GM23338 (cell line): ENCODE measurements around the gene SLC41A2. TPM values are rescaled to one million over a fixed set of nuclear protein-coding genes. Genes with fewer than 3 reads are reported as not detected.

Source experiments
- ATAC-seq: fragments of 200-7000 bp; cut with Tn5 transposase; 3 replicates; pipeline ENCODE4 v1.9.1; 2020
- DNase-seq: peaks from one replicate; pipeline ENCODE4 v3.0.0-alpha.2; 2015; ENCODE audit warnings: low spot score
- H2AFZ ChIP-seq: fragments of 200-600 bp; sonication (generic); 2 replicates; pipeline ENCODE4 v1.8.0; 2016; ENCODE audit warnings: antibody characterized with exemption, mild to moderate bottlenecking, moderate library complexity
- H3F3A ChIP-seq: fragments of 200-600 bp; sonication (generic); replicated peaks from 2 replicates; pipeline ENCODE4 v1.8.0; 2017; ENCODE audit warnings: antibody characterized with exemption, mixed run types, low read depth
- H3K27ac ChIP-seq: fragments of 200-600 bp; sonication (generic); 2 replicates; pipeline ENCODE4 v1.6.1; 2016; ENCODE audit warnings: low read depth
- H3K27me3 ChIP-seq: fragments of 200-600 bp; sonication (generic); 2 replicates; pipeline ENCODE4 v1.8.0; 2016; ENCODE audit warnings: mild to moderate bottlenecking, mixed run types, moderate library complexity; ENCODE audit not compliant: insufficient read depth
- H3K36me3 ChIP-seq: fragments of 200-600 bp; sonication (generic); 2 replicates; pipeline ENCODE4 v1.8.0; 2016; ENCODE audit warnings: mild to moderate bottlenecking; ENCODE audit not compliant: insufficient read depth
- H3K4me1 ChIP-seq: fragments of 200-600 bp; sonication (generic); 2 replicates; pipeline ENCODE4 v1.8.0; 2016; ENCODE audit warnings: mild to moderate bottlenecking, moderate library complexity; ENCODE audit not compliant: insufficient read depth
- H3K4me2 ChIP-seq: fragments of 200-600 bp; sonication (generic); 2 replicates; pipeline ENCODE4 v1.7.1; 2017; ENCODE audit warnings: mixed run types
- H3K4me3 ChIP-seq: fragments of 200-600 bp; sonication (generic); 2 replicates; pipeline ENCODE4 v1.6.1; 2016; ENCODE audit warnings: mixed run types
- H3K79me2 ChIP-seq: fragments of 200-600 bp; sonication (generic); replicated peaks from 2 replicates; pipeline ENCODE4 v1.8.0; 2017; ENCODE audit warnings: mild to moderate bottlenecking; ENCODE audit not compliant: insufficient read depth
- H3K9me2 ChIP-seq: fragments of 200-600 bp; sonication (generic); 2 replicates; pipeline ENCODE4 v1.8.0; 2017; ENCODE audit not compliant: insufficient read depth
- H4K20me1 ChIP-seq: fragments of 200-600 bp; sonication (generic); replicated peaks from 2 replicates; pipeline ENCODE4 v1.8.0; 2017; ENCODE audit warnings: mild to moderate bottlenecking; ENCODE audit not compliant: insufficient read depth
- H3K27ac Mint-ChIP-seq: 2 replicates; pipeline ENCODE4 v1.8.0; 2020; ENCODE audit warnings: inconsistent platforms, mild to moderate bottlenecking, moderate library complexity, mixed read lengths
- H3K27me3 Mint-ChIP-seq: 3 replicates; pipeline ENCODE4 v1.8.0; 2022; ENCODE audit warnings: low read depth, mild to moderate bottlenecking, moderate library complexity, mixed read lengths, inconsistent platforms; ENCODE audit not compliant: insufficient read depth, poor library complexity
- H3K36me3 Mint-ChIP-seq: 3 replicates; pipeline ENCODE4 v1.8.0; 2021; ENCODE audit warnings: low read depth, mild to moderate bottlenecking, inconsistent platforms, moderate library complexity, mixed read lengths
- H3K4me1 Mint-ChIP-seq: 3 replicates; pipeline ENCODE4 v1.8.0; 2020; ENCODE audit warnings: mild to moderate bottlenecking, inconsistent platforms, mixed read lengths
- H3K4me3 Mint-ChIP-seq: 3 replicates; pipeline ENCODE4 v1.8.0; 2021; ENCODE audit warnings: moderate library complexity, mild to moderate bottlenecking, inconsistent platforms, mixed read lengths
- H3K9me3 Mint-ChIP-seq: 3 replicates; pipeline ENCODE4 v1.8.0; 2020; ENCODE audit warnings: moderate library complexity, mild to moderate bottlenecking, inconsistent platforms, mixed read lengths
- CREB1 ChIP-seq: fragments of 250-450 bp; sonication (Bioruptor Pico); IDR thresholded peaks from 2 replicates; pipeline ENCODE4 v1.5.0; 2020; ENCODE audit warnings: low read depth, mild to moderate bottlenecking, moderate library complexity
- CTCF ChIP-seq, 2 experiments: fragments of 200-600 bp in 1 of 2; sonication (generic) in 1 of 2; conservative IDR thresholded peaks; 2 replicates each; pipeline versions ENCODE4 v1.5.1 to v1.6.1; 2016 to 2017; ENCODE audit warnings: antibody characterized with exemption in 2 of 2, low read depth in 2 of 2, mild to moderate bottlenecking in 2 of 2, moderate library complexity in 1 of 2
- EZH2 ChIP-seq: fragments of 200-600 bp; sonication (generic); IDR thresholded peaks from one replicate; pipeline ENCODE4 v1.8.0; 2017; ENCODE audit warnings: antibody characterized with exemption, mild to moderate bottlenecking, low read depth; ENCODE audit not compliant: unreplicated experiment
- EZH2phosphoT487 ChIP-seq: fragments of 200-600 bp; sonication (generic); IDR thresholded peaks from one replicate; pipeline ENCODE4 v1.8.1; 2018; ENCODE audit warnings: antibody characterized with exemption; ENCODE audit not compliant: unreplicated experiment
- JUNB ChIP-seq: IDR thresholded peaks from one replicate; pipeline ENCODE4 v1.6.1; 2016; ENCODE audit warnings: antibody characterized with exemption; ENCODE audit not compliant: unreplicated experiment
- NANOG ChIP-seq: IDR thresholded peaks from 2 replicates; pipeline ENCODE4 v1.6.1; 2016; ENCODE audit warnings: antibody characterized with exemption, borderline replicate concordance
- POLR2AphosphoS5 ChIP-seq: IDR thresholded peaks from 2 replicates; pipeline ENCODE4 v1.6.1; 2016; ENCODE audit warnings: antibody characterized with exemption, low read depth
- STAT1 ChIP-seq: IDR thresholded peaks from one replicate; pipeline ENCODE4 v1.6.1; 2016; ENCODE audit warnings: antibody characterized with exemption; ENCODE audit not compliant: unreplicated experiment
- ZNF114 ChIP-seq: fragments of 250-450 bp; sonication (Bioruptor Pico); IDR thresholded peaks from 2 replicates; pipeline ENCODE4 v1.5.0; 2020; ENCODE audit warnings: mild to moderate bottlenecking, moderate library complexity
- ZNF331 ChIP-seq: fragments of 250-450 bp; sonication (Bioruptor Pico); IDR thresholded peaks from 2 replicates; pipeline ENCODE4 v1.5.0; 2020; ENCODE audit warnings: low read depth, mild to moderate bottlenecking, moderate library complexity
- polyA plus RNA-seq: library from polyadenylated mRNA; unstranded; fragments of >200 nt; fragmentation: Nextera tagmentation; extraction: Ambion mirVana; gene quantifications from 2 replicates; pipeline ENCODE4 v1.2.1, GENCODE V29; 2016
- total RNA-seq: library from RNA; depleted of rRNA; stranded (reverse); fragments of >200 nt; shearing (Covaris generic); gene quantifications from 2 replicates; pipeline ENCODE4 v1.2.3, GENCODE V29; 2014
- TF ChIP-seq, protein P1 (sequence below): IDR thresholded peaks from 2 replicates; pipeline ENCODE4 v1.6.1; 2016; ENCODE audit warnings: antibody characterized with exemption
- TF ChIP-seq, protein P2 (sequence below): IDR thresholded peaks from one replicate; pipeline ENCODE4 v1.6.1; 2018; ENCODE audit warnings: antibody characterized with exemption; ENCODE audit not compliant: unreplicated experiment
- TF ChIP-seq, protein P3 (sequence below): fragments of 250-450 bp; sonication (Bioruptor Pico); IDR thresholded peaks from 2 replicates; pipeline ENCODE4 v1.5.0; 2020; ENCODE audit warnings: mild to moderate bottlenecking, moderate library complexity

Gene SLC41A2
- total and polyA plus RNA-seq, 2 experiments from 2014 or later = 1.5 to 6.8 TPM

- Histone ChIP-seq H4K20me1 (peaks cover 20% of the 10 kb centered on the region), H3K27me3 (no peaks in the 10 kb centered on the region), H3F3A (no peaks in the 10 kb centered on the region), H3K9me2 (no peaks in the 10 kb centered on the region), H3K27ac (no peak overlapping the region), H3K79me2 (peaks cover 16% of the 10 kb centered on the region), H3K4me2 (no peak overlapping the region), H2AFZ (no peak overlapping the region), H3K4me3 (no peak overlapping the region), H3K4me1 (no peaks in the 10 kb centered on the region), H3K36me3 (peaks cover 39% of the 10 kb centered on the region)
- no peak overlapping the region for H3K27ac Mint-ChIP-seq
- peaks cover 3% of the 10 kb centered on the region for H3K27me3 Mint-ChIP-seq
- ATAC-seq (no peak), DNase-seq (no peak)
- H3K4me3 Mint-ChIP-seq = no peak overlapping the region
- no peak for TF ChIP-seq ZNF114 (CRISPR knock-in tag)
- TF ChIP-seq JUNB = no peak
- TF ChIP-seq, protein P1, sequence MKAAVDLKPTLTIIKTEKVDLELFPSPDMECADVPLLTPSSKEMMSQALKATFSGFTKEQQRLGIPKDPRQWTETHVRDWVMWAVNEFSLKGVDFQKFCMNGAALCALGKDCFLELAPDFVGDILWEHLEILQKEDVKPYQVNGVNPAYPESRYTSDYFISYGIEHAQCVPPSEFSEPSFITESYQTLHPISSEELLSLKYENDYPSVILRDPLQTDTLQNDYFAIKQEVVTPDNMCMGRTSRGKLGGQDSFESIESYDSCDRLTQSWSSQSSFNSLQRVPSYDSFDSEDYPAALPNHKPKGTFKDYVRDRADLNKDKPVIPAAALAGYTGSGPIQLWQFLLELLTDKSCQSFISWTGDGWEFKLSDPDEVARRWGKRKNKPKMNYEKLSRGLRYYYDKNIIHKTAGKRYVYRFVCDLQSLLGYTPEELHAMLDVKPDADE = no peak
- TF ChIP-seq NANOG = no peak
- no peak for TF ChIP-seq EZH2
- TF ChIP-seq ZNF331 (CRISPR knock-in tag) = no peak
- no peak for TF ChIP-seq STAT1
- TF ChIP-seq, protein P2, sequence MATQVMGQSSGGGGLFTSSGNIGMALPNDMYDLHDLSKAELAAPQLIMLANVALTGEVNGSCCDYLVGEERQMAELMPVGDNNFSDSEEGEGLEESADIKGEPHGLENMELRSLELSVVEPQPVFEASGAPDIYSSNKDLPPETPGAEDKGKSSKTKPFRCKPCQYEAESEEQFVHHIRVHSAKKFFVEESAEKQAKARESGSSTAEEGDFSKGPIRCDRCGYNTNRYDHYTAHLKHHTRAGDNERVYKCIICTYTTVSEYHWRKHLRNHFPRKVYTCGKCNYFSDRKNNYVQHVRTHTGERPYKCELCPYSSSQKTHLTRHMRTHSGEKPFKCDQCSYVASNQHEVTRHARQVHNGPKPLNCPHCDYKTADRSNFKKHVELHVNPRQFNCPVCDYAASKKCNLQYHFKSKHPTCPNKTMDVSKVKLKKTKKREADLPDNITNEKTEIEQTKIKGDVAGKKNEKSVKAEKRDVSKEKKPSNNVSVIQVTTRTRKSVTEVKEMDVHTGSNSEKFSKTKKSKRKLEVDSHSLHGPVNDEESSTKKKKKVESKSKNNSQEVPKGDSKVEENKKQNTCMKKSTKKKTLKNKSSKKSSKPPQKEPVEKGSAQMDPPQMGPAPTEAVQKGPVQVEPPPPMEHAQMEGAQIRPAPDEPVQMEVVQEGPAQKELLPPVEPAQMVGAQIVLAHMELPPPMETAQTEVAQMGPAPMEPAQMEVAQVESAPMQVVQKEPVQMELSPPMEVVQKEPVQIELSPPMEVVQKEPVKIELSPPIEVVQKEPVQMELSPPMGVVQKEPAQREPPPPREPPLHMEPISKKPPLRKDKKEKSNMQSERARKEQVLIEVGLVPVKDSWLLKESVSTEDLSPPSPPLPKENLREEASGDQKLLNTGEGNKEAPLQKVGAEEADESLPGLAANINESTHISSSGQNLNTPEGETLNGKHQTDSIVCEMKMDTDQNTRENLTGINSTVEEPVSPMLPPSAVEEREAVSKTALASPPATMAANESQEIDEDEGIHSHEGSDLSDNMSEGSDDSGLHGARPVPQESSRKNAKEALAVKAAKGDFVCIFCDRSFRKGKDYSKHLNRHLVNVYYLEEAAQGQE = no peak
- TF ChIP-seq, protein P3, sequence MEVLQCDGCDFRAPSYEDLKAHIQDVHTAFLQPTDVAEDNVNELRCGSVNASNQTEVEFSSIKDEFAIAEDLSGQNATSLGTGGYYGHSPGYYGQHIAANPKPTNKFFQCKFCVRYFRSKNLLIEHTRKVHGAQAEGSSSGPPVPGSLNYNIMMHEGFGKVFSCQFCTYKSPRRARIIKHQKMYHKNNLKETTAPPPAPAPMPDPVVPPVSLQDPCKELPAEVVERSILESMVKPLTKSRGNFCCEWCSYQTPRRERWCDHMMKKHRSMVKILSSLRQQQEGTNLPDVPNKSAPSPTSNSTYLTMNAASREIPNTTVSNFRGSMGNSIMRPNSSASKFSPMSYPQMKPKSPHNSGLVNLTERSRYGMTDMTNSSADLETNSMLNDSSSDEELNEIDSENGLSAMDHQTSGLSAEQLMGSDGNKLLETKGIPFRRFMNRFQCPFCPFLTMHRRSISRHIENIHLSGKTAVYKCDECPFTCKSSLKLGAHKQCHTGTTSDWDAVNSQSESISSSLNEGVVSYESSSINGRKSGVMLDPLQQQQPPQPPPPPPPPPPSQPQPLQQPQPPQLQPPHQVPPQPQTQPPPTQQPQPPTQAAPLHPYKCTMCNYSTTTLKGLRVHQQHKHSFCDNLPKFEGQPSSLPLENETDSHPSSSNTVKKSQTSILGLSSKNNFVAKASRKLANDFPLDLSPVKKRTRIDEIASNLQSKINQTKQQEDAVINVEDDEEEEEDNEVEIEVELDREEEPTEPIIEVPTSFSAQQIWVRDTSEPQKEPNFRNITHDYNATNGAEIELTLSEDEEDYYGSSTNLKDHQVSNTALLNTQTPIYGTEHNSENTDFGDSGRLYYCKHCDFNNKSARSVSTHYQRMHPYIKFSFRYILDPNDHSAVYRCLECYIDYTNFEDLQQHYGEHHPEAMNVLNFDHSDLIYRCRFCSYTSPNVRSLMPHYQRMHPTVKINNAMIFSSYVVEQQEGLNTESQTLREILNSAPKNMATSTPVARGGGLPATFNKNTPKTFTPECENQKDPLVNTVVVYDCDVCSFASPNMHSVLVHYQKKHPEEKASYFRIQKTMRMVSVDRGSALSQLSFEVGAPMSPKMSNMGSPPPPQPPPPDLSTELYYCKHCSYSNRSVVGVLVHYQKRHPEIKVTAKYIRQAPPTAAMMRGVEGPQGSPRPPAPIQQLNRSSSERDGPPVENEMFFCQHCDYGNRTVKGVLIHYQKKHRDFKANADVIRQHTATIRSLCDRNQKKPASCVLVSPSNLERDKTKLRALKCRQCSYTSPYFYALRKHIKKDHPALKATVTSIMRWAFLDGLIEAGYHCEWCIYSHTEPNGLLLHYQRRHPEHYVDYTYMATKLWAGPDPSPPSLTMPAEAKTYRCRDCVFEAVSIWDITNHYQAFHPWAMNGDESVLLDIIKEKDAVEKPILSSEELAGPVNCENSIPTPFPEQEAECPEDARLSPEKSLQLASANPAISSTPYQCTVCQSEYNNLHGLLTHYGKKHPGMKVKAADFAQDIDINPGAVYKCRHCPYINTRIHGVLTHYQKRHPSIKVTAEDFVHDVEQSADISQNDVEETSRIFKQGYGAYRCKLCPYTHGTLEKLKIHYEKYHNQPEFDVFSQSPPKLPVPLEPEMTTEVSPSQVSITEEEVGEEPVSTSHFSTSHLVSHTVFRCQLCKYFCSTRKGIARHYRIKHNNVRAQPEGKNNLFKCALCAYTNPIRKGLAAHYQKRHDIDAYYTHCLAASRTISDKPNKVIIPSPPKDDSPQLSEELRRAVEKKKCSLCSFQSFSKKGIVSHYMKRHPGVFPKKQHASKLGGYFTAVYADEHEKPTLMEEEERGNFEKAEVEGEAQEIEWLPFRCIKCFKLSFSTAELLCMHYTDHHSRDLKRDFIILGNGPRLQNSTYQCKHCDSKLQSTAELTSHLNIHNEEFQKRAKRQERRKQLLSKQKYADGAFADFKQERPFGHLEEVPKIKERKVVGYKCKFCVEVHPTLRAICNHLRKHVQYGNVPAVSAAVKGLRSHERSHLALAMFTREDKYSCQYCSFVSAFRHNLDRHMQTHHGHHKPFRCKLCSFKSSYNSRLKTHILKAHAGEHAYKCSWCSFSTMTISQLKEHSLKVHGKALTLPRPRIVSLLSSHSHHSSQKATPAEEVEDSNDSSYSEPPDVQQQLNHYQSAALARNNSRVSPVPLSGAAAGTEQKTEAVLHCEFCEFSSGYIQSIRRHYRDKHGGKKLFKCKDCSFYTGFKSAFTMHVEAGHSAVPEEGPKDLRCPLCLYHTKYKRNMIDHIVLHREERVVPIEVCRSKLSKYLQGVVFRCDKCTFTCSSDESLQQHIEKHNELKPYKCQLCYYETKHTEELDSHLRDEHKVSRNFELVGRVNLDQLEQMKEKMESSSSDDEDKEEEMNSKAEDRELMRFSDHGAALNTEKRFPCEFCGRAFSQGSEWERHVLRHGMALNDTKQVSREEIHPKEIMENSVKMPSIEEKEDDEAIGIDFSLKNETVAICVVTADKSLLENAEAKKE (CRISPR knock-in tag) = no peak
- no peak for TF ChIP-seq CREB1 (CRISPR knock-in tag)
- no peak for TF ChIP-seq CTCF (conservative IDR thresholded peaks at IDR 0.05; ENCODE audit: low read depth in 2 of 2)
- TF ChIP-seq EZH2phosphoT487 = no peak
- TF ChIP-seq POLR2AphosphoS5 = no peak
- no peaks in the 10 kb centered on the region for H3K4me1 Mint-ChIP-seq
- H3K9me3 Mint-ChIP-seq = no peaks in the 10 kb centered on the region
- peaks cover 85% of the 10 kb centered on the region for H3K36me3 Mint-ChIP-seq
Observed at GRCh38 chr12:105001476-105001875, 43.4 kb upstream of the SLC41A2 start.
